ENCODE results near the gene NUDT5. TPM values are rescaled to one million over a fixed set of nuclear protein-coding genes. Genes with fewer than 3 reads are reported as not detected.

NUDT5 gene
- total RNA-seq, 2 experiments from 2014 or later, result 11.6 to 13.5 TPM

DNA sequence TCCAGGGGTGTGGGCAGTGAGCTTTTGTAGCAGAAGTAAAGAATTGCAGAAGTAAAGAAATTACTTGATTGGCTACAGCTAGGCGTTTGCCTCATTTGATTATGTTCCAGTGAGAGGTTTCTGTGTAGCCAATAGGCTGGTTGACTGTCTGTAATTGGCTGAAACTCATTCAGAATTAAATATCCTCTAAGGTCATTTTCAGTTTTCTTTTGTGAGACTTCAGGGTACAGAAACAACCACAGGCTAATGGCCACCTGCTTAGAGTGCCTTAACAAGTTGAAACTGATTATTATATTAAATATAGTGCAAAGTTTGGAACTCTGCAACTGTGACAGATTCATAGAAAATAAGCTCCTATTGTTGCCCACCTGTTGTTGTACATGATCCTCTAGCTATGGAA, 55.7 kb downstream of the NUDT5 start:
- no peaks in the 10 kb centered on the region for H3K9me3 ChIP-seq (ENCODE audit: control insufficient read depth in 1 of 2, insufficient read depth in 1 of 2, low read length in 2 of 2)
- DNase-seq (no peak), ATAC-seq (ENCODE audit: poor library complexity) (no peak)
- Mint-ChIP-seq H3K4me3 (no peak overlapping the region), H3K9me3 (no peaks in the 10 kb centered on the region), H3K36me3 (ENCODE audit: low read depth) (peaks cover 77% of the 10 kb centered on the region), H3K27me3 (no peaks in the 10 kb centered on the region), H3K27ac (no peak overlapping the region), H3K4me1 (ENCODE audit: low read depth) (no peaks in the 10 kb centered on the region)
- intact Hi-C loops (cut with DNase I, micrococcal nuclease), result loop anchor here in 1 of 2 experiments (5.0 kb wide), 1 partner anchor 153 kb away; no protein-coding TSS in a partner anchor
- H3K4me3 ChIP-seq (ENCODE audit: low read length), result no peak overlapping the region
- peaks cover 44% of the 10 kb centered on the region for H3K36me3 ChIP-seq (ENCODE audit: insufficient read depth, low read length)
- ChIA-PET POLR2A (interaction anchor here (1.4 kb wide), 1 partner anchor 56 kb away, joined by 4 read pairs; the partner anchor contains the start of genes CDC123 and NUDT5), CTCF (no interaction called here)
- no peak overlapping the region for H3K27ac ChIP-seq (ENCODE audit: low read depth in 1 of 2, low read length in 2 of 2)
- TF ChIP-seq, protein P1, sequence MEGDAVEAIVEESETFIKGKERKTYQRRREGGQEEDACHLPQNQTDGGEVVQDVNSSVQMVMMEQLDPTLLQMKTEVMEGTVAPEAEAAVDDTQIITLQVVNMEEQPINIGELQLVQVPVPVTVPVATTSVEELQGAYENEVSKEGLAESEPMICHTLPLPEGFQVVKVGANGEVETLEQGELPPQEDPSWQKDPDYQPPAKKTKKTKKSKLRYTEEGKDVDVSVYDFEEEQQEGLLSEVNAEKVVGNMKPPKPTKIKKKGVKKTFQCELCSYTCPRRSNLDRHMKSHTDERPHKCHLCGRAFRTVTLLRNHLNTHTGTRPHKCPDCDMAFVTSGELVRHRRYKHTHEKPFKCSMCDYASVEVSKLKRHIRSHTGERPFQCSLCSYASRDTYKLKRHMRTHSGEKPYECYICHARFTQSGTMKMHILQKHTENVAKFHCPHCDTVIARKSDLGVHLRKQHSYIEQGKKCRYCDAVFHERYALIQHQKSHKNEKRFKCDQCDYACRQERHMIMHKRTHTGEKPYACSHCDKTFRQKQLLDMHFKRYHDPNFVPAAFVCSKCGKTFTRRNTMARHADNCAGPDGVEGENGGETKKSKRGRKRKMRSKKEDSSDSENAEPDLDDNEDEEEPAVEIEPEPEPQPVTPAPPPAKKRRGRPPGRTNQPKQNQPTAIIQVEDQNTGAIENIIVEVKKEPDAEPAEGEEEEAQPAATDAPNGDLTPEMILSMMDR (IDR thresholded peaks at IDR 0.05), result no peak
- H3K27me3 ChIP-seq (ENCODE audit: control insufficient read depth in 1 of 2, insufficient read depth in 2 of 2, low read length in 2 of 2), result no peaks in the 10 kb centered on the region
- no peaks in the 10 kb centered on the region for H3K4me1 ChIP-seq (ENCODE audit: insufficient read depth, low read length)

DNA sequence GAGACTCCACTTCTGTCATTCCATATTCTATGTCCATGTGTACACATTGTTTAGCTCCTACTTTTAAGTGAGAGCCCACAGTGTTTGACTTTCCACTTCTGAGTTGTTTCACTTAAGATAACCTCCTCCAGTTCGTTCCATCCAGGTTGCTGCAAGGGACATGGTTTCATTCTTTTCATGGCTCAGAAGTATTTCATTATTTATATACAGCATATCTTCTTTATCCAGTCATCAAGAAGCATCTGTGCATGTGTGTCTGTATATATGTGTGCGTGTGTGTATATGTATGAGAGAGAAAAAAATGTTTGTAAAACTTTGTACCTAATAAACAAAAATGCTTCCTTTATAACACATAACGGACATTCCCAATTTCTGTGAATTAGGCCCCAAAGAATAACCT, 60.1 kb downstream of the NUDT5 start:
- H3K36me3 ChIP-seq (ENCODE audit: insufficient read depth, low read length), result peaks cover 29% of the 10 kb centered on the region
- POLR2A ChIA-PET, result interaction anchor here (0.7 to 0.8 kb wide), 2 partner anchors 127 to 442 kb away, joined by 3 read pairs; no protein-coding TSS in a partner anchor
- TF ChIP-seq, protein P1 (IDR thresholded peaks at IDR 0.05), result no peak
- H3K27me3 Mint-ChIP-seq, result no peaks in the 10 kb centered on the region
- DNase-seq (no peak), ATAC-seq (ENCODE audit: poor library complexity) (no peak)
- H3K4me1 Mint-ChIP-seq (ENCODE audit: low read depth), result peaks cover 8% of the 10 kb centered on the region
- CTCF ChIA-PET, result no interaction called here
- H3K9me3 ChIP-seq (ENCODE audit: control insufficient read depth in 1 of 2, insufficient read depth in 1 of 2, low read length in 2 of 2), result no peaks in the 10 kb centered on the region
- no peaks in the 10 kb centered on the region for H3K27me3 ChIP-seq (ENCODE audit: control insufficient read depth in 1 of 2, insufficient read depth in 2 of 2, low read length in 2 of 2)
- H3K36me3 Mint-ChIP-seq (ENCODE audit: low read depth), result peaks cover 46% of the 10 kb centered on the region
- H3K9me3 Mint-ChIP-seq, result no peaks in the 10 kb centered on the region
- H3K4me3 Mint-ChIP-seq, result no peak overlapping the region
- peaks cover 3% of the 10 kb centered on the region for H3K4me1 ChIP-seq (ENCODE audit: insufficient read depth, low read length)
- H3K27ac ChIP-seq (ENCODE audit: low read depth in 1 of 2, low read length in 2 of 2), result no peak overlapping the region
- H3K4me3 ChIP-seq (ENCODE audit: low read length), result no peak overlapping the region
- H3K27ac Mint-ChIP-seq, result no peak overlapping the region
- intact Hi-C loops (cut with DNase I, micrococcal nuclease), result loop anchor here in 1 of 2 experiments (10.0 kb wide), 1 partner anchor 59 kb away; the partner anchor contains the start of genes CDC123 and NUDT5

DNA sequence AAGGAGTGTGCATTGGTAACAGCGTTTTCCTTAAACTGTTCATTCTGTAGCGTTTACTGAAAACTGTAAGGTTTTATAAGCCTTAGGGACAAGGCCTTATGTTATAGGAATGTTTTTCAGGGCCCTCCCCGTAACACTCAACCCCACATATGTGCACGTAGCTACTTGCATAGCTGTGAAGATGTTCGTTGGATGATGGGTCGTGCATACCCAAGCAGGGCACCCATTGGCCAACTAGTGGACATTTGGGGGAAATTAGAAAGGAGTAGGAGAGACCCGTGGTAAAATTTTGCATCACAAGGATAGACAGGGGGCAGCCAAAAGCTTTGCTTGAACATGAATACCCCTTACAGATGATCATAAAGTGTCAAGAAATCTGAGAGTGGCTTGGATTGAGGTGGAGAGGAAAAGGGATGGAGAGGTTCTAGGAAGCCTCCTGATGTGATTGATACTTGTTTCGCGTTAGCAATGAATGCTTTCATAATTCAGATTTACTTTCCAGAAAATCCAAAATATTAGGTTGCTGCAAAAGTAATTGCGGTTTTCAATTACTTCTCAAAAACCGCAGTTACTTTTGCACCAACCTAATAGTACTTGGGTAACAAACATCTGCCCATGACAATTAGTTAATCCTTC, 65.3 kb downstream of the NUDT5 start:
- no peaks in the 10 kb centered on the region for H3K9me3 ChIP-seq (ENCODE audit: control insufficient read depth in 1 of 2, insufficient read depth in 1 of 2, low read length in 2 of 2)
- ChIA-PET CTCF (interaction anchor here (0.9 to 1.4 kb wide), 4 partner anchors 61 to 87 kb away, joined by 3 to 10 read pairs (median 4); partner anchors contain the start of genes CDC123, DHTKD1 and NUDT5), POLR2A (interaction anchor here (1.2 to 1.4 kb wide), 3 partner anchors 61 to 87 kb away, joined by 3 to 7 read pairs (median 4); partner anchors contain the start of genes CDC123, NUDT5 and UPF2)
- peaks cover 21% of the 10 kb centered on the region for H3K4me1 ChIP-seq (ENCODE audit: insufficient read depth, low read length)
- peak overlapping the region; percentile 96 for H3K4me3 Mint-ChIP-seq
- H3K36me3 ChIP-seq (ENCODE audit: insufficient read depth, low read length), result peaks cover 6% of the 10 kb centered on the region
- peak overlapping the region; percentile 83 for H3K27ac Mint-ChIP-seq
- peaks cover 15% of the 10 kb centered on the region for H3K36me3 Mint-ChIP-seq (ENCODE audit: low read depth)
- intact Hi-C loops (cut with DNase I, micrococcal nuclease), result loop anchor here in 1 of 2 experiments (10.0 kb wide), 1 partner anchor 64 kb away; the partner anchor contains the start of genes CDC123 and NUDT5
- H3K4me1 Mint-ChIP-seq (ENCODE audit: low read depth), result peaks cover 25% of the 10 kb centered on the region
- peak overlapping the region; percentile 79 for H3K4me3 ChIP-seq (ENCODE audit: low read length)
- peak overlapping the region; percentile 62 to 75 for H3K27ac ChIP-seq (ENCODE audit: low read depth in 1 of 2, low read length in 2 of 2)
- H3K27me3 Mint-ChIP-seq, result no peaks in the 10 kb centered on the region
- no peaks in the 10 kb centered on the region for H3K27me3 ChIP-seq (ENCODE audit: control insufficient read depth in 1 of 2, insufficient read depth in 2 of 2, low read length in 2 of 2)
- peak; percentile 9 for ATAC-seq (ENCODE audit: poor library complexity)
- peak in 9 of 14 experiments; percentile 8 to 74 (median 16) for DNase-seq
- H3K9me3 Mint-ChIP-seq, result no peaks in the 10 kb centered on the region
- TF ChIP-seq, protein P1 (IDR thresholded peaks at IDR 0.05), result peak; percentile 28

All from CD4-positive, alpha-beta T cell (primary cell).